ENCODE measurements around the gene STK10. TPM values are rescaled to one million over a fixed set of nuclear protein-coding genes. Genes with fewer than 3 reads are reported as not detected.

STK10 gene
- total and polyA plus RNA-seq, 2 of the 8 experiments (the other 6 are each of a cell fraction or from before 2014, with no cell fraction given), result 10.5 to 21.4 TPM

DNA sequence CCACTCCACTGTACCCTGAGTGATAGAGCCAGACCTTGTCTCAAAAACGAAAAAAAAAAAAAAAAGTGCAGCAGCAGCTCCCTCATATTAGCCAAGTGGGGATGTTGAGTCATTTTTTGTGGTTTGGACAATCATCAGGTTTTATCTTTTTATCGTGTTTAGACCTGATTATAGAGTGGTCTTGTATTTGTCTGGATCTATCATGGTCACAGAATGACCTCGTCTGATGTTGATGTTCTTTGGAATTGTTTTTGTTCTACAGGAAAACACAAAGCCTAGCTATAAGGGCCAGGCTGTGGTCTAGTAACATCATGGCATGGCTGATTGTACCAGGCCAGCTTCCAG, 179.9 kb downstream of the STK10 start:
- ChIA-PET POLR2A (ENCODE audit: partially characterized antibody) (interaction anchor here (0.7 to 6.6 kb wide), 15 partner anchors 11 to 600 kb away, joined by 3 to 66 read pairs (median 7); no protein-coding TSS in a partner anchor), CTCF (ENCODE audit: partially characterized antibody) (interaction anchor here (0.7 to 6.0 kb wide), 14 partner anchors 11 to 442 kb away, joined by 3 to 40 read pairs (median 4); no protein-coding TSS in a partner anchor)
- Histone ChIP-seq H2BK15ac (ENCODE audit: low read length) (no peak overlapping the region), H3K9me3 (ENCODE audit: insufficient read depth in 2 of 2, low read depth in 1 of 2, low read length in 1 of 2) (no peaks in the 10 kb centered on the region), H3K9ac (replicated peaks in 1 of 4; ENCODE audit: extremely low read depth in 1 of 4, low read depth in 3 of 4, low read length in 3 of 4) (no peak overlapping the region; a peak in 2 of 7 replicates), H4K8ac (ENCODE audit: extremely low read depth, insufficient read depth, low read length) (no peak overlapping the region), H3K4me3 (ENCODE audit: extremely low read depth in 1 of 4, insufficient read depth in 2 of 4, low read depth in 3 of 4, low read length in 4 of 4) (peak overlapping the region; percentile 82 to 99 (median 96); a peak in 5 of 8 replicates), H2BK5ac (ENCODE audit: low read depth, low read length) (peak overlapping the region; percentile 100; the same call in 1 of the 2 replicates), H3K36me3 (ENCODE audit: control insufficient read depth in 2 of 4, insufficient read depth in 4 of 4, low read length in 3 of 4) (no peaks in the 10 kb centered on the region), H3K27me3 (replicated peaks in 1 of 4; ENCODE audit: control insufficient read depth in 3 of 4, extremely low read depth in 1 of 4, insufficient read depth in 3 of 4, low read length in 3 of 4) (no peaks in the 10 kb centered on the region), H2AK5ac (ENCODE audit: low read depth, low read length) (peak overlapping the region; percentile 32; the same call in 1 of the 2 replicates), H3K18ac (ENCODE audit: extremely low read depth, low read length) (peak overlapping the region; percentile 99), H2AFZ (ENCODE audit: low read length) (no peak overlapping the region), H3K79me2 (ENCODE audit: control insufficient read depth in 1 of 2, insufficient read depth in 2 of 2, low read length in 2 of 2) (peaks cover 26 to 45% of the 10 kb centered on the region in 2 experiments), H3K23ac (ENCODE audit: insufficient read length) (no peak overlapping the region), H3K79me1 (ENCODE audit: low read depth, low read length) (peaks cover 5% of the 10 kb centered on the region; the same call in 1 of the 2 replicates), H3K4me1 (replicated peaks in 1 of 4; ENCODE audit: control insufficient read depth in 3 of 4, insufficient read depth in 4 of 4, low read length in 3 of 4) (peaks cover 10 to 26% (median 15%) of the 10 kb centered on the region in 4 experiments), H4K20me1 (replicated peaks in 1 of 2; ENCODE audit: control insufficient read depth in 1 of 2, insufficient read depth in 2 of 2, low read length in 2 of 2) (peaks cover 6 to 8% of the 10 kb centered on the region in 2 experiments), H4K91ac (replicated peaks; ENCODE audit: insufficient read length, low read length) (peak overlapping the region; percentile 92), H3K4ac (replicated peaks; ENCODE audit: insufficient read length, low read depth, low read length) (peak overlapping the region; percentile 97), H4K5ac (ENCODE audit: insufficient read length, low read depth, low read length) (peak overlapping the region; percentile 85), H3K56ac (replicated peaks; ENCODE audit: insufficient read length, low read depth, low read length) (peak overlapping the region; percentile 62), H3K4me2 (ENCODE audit: insufficient read depth in 1 of 2, low read depth in 2 of 2, low read length in 2 of 2) (peak overlapping the region; percentile 75 to 97), H2BK20ac (ENCODE audit: low read length) (0 out of 2 replicates have a peak overlapping the region, but pooled peaks have one; percentile 56), H2BK12ac (ENCODE audit: low read depth, low read length) (peak overlapping the region; percentile 77; the same call in 1 of the 2 replicates), H3K23me2 (ENCODE audit: low read depth, low read length) (peaks cover 11% of the 10 kb centered on the region), H3K27ac (ENCODE audit: low read depth, low read length) (peak overlapping the region; percentile 47; the same call in 1 of the 2 replicates), H3K14ac (ENCODE audit: insufficient read length) (no peak overlapping the region), H2BK120ac (replicated peaks; ENCODE audit: low read depth, low read length) (peak overlapping the region; percentile 92)
- 3% methylated on average over 3 of the region's 3 CpGs; no CpG with 5 or more reads in 1 of the 2 experiments for WGBS, 2 experiments (ENCODE audit: extremely low coverage in 1 of 2, insufficient coverage in 1 of 2, insufficient read length in 1 of 2, insufficient replicate concordance in 2 of 2, low coverage in 1 of 2, low lambda C conversion rate in 2 of 2, missing lambda C conversion rate in 1 of 2)
- peak in 1 of 2 experiments; percentile 6; a peak in 1 of 3 replicates for TF ChIP-seq POLR2A (IDR thresholded peaks at IDR 0.05; ENCODE audit: control extremely low read depth in 1 of 2, low read depth in 2 of 2, low read length in 2 of 2)
- no peak for TF ChIP-seq SIX5 (IDR thresholded peaks at IDR 0.05; ENCODE audit: low read depth, low read length)
- TF ChIP-seq TAF7 (optimal IDR thresholded peaks at IDR 0.05; ENCODE audit: borderline replicate concordance, low read depth, low read length), result peak; percentile 30
- 0 out of 2 replicates have a peak, but pooled peaks have one; percentile 4 for TF ChIP-seq POLR2AphosphoS5 (IDR thresholded peaks at IDR 0.05; ENCODE audit: low read depth, low read length)
- DNase-seq (ENCODE audit: low read depth in 1 of 2, low spot score in 2 of 2), result no peak
- FAIRE-seq, result no peak

All from H1 (cell line).